GM19372 (cell line): ENCODE measurements around the gene HNMT.
"Not testable (repeated sequence)": the region's sequence is repeated elsewhere in the genome, so short reads cannot be mapped to it uniquely, and the experiment has no call there.

Experiments used
- ATAC-seq: cut with Tn5 transposase; IDR thresholded peaks from one replicate; pipeline ENCODE4 v1.9.1; 2021; ENCODE audit warnings: mild to moderate bottlenecking, low read depth, moderate library complexity; ENCODE audit not compliant: unreplicated experiment

HNMT gene

GRCh38 chr2:138036522-138036921, 72.2 kb downstream of the HNMT start:
- no peak for ATAC-seq

GRCh38 chr2:138037090-138037489, 72.8 kb downstream of the HNMT start:
- no peak for ATAC-seq

- no peak for ATAC-seq
These were observed 76.3 kb downstream of the HNMT start for GRCh38 chr2:138040616-138041015.

GRCh38 chr2:138042311-138042710, 78.0 kb downstream of the HNMT start:
- ATAC-seq = no peak

- not testable (repeated sequence) for ATAC-seq
These were observed 79.3 kb downstream of the HNMT start for GRCh38 chr2:138043588-138043987.

- ATAC-seq = no peak
These were observed 94.2 kb downstream of the HNMT start for GRCh38 chr2:138058427-138058826.

- no peak for ATAC-seq
These were observed 95.4 kb downstream of the HNMT start for GRCh38 chr2:138059487-138060300.

GRCh38 chr2:138060301-138060635, 96.0 kb downstream of the HNMT start:
- no peak for ATAC-seq

GRCh38 chr2:138061961-138062360, 97.7 kb downstream of the HNMT start:
- ATAC-seq = no peak

GRCh38 chr2:138063181-138063580, 98.9 kb downstream of the HNMT start:
- ATAC-seq = no peak
